Measurements from ENCODE around the gene ITCH.

DNA sequence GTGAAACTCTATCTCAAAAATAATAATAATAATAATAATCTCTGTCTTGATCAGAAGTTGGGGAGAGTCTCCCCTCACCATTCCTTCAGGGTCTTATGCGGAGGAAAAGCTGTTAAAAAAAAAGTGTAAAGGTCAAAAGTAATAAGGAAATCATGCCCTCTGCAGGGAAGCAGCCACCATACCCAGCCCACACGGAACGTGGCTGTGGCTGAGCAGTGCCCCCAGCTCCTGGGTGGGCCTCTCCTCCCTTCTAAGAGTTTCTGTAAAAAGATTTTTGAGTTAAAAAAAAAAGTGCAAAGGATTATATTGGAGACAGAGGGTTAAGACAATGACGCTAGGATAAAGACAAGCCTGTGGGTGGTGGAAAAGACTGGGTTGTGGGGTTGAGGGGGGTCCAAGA lies 29.3 kb upstream of the ITCH start:
- TF ChIP-seq, protein P1, sequence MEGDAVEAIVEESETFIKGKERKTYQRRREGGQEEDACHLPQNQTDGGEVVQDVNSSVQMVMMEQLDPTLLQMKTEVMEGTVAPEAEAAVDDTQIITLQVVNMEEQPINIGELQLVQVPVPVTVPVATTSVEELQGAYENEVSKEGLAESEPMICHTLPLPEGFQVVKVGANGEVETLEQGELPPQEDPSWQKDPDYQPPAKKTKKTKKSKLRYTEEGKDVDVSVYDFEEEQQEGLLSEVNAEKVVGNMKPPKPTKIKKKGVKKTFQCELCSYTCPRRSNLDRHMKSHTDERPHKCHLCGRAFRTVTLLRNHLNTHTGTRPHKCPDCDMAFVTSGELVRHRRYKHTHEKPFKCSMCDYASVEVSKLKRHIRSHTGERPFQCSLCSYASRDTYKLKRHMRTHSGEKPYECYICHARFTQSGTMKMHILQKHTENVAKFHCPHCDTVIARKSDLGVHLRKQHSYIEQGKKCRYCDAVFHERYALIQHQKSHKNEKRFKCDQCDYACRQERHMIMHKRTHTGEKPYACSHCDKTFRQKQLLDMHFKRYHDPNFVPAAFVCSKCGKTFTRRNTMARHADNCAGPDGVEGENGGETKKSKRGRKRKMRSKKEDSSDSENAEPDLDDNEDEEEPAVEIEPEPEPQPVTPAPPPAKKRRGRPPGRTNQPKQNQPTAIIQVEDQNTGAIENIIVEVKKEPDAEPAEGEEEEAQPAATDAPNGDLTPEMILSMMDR (IDR thresholded peaks at IDR 0.05; ENCODE audit: borderline replicate concordance, extremely low read depth, low read length, poor library complexity, severe bottlenecking) = no peak
- no peak for TF ChIP-seq EZH2 (IDR thresholded peaks at IDR 0.05; ENCODE audit: borderline replicate concordance, low read depth, low read length, severe bottlenecking)
